Activated CD4-positive, CD25-positive, alpha-beta regulatory T cell treated with anti-CD3 and anti-CD28 coated beads, Interleukin-2, amount 50 U/mL, for 24 hours (primary cell): ENCODE results near the gene PIK3C2A.
A peak's percentile ranks its signal among the peaks of the same experiment; 100 is the strongest.
"Not testable (repeated sequence)": the region's sequence is repeated elsewhere in the genome, so short reads cannot be mapped to it uniquely, and the experiment has no call there.

ENCODE experiments used
- ATAC-seq, 2 donors: fragments of 150-1000 bp; cut with Tn5 transposase; one replicate each; pipeline ENCODE4 v1.10.0; 2021; ENCODE audit warnings: mild to moderate bottlenecking in 1 of 2, moderate library complexity in 1 of 2

PIK3C2A gene, protein sequence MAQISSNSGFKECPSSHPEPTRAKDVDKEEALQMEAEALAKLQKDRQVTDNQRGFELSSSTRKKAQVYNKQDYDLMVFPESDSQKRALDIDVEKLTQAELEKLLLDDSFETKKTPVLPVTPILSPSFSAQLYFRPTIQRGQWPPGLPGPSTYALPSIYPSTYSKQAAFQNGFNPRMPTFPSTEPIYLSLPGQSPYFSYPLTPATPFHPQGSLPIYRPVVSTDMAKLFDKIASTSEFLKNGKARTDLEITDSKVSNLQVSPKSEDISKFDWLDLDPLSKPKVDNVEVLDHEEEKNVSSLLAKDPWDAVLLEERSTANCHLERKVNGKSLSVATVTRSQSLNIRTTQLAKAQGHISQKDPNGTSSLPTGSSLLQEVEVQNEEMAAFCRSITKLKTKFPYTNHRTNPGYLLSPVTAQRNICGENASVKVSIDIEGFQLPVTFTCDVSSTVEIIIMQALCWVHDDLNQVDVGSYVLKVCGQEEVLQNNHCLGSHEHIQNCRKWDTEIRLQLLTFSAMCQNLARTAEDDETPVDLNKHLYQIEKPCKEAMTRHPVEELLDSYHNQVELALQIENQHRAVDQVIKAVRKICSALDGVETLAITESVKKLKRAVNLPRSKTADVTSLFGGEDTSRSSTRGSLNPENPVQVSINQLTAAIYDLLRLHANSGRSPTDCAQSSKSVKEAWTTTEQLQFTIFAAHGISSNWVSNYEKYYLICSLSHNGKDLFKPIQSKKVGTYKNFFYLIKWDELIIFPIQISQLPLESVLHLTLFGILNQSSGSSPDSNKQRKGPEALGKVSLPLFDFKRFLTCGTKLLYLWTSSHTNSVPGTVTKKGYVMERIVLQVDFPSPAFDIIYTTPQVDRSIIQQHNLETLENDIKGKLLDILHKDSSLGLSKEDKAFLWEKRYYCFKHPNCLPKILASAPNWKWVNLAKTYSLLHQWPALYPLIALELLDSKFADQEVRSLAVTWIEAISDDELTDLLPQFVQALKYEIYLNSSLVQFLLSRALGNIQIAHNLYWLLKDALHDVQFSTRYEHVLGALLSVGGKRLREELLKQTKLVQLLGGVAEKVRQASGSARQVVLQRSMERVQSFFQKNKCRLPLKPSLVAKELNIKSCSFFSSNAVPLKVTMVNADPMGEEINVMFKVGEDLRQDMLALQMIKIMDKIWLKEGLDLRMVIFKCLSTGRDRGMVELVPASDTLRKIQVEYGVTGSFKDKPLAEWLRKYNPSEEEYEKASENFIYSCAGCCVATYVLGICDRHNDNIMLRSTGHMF (N-terminal part only)

DNA sequence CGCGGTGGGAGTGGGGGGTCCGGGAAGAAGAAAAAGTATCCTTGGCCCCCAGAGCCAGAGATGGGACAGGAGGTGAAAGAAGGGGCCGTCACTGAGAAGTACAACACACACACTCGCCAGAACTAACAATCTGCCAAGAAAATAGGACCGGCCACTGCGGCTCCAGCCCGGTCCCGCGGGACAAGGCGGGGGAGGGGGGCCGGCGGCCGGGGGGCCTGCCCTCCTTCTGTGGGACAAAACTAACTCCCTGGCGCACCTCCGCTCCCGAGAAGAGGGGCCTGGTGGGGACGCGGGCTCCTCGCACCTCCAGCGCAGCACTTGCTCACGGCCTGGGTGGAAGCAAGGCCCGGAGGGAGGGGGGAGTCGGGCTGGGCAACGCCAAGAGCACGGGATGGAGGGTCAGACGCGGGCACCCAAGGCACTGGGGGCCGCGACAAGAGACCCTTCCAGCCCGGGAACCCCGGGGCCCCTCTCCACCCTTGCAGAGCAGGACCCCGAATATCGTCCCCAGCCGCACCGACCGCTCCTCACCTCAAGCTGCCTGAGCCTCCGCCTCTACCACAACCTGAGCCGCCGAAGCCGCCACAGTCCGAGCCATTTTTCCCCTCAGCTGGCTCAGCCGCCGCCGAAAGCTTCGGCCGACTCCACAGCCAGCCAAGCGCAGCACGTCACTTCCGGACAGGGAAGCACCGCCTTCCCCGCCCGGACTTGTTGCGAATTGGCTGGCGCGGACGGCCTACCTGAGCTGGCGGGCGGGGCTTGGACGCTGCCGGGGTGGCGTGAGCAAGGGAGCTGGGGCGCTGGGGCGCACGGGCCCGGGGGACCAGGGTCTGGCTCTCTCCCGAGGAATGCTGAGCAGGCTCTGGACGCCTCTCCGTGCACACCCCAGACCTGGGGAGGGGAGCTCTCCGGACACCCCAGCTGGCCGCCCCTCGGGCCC is at the start of gene PIK3C2A:
PIK3C2A (minus strand) TSS at position 670 of the 940 bp plus-strand sequence. CDS start 38,245 bp downstream, outside the sequence.
- ATAC-seq = peak; percentile 98

DNA sequence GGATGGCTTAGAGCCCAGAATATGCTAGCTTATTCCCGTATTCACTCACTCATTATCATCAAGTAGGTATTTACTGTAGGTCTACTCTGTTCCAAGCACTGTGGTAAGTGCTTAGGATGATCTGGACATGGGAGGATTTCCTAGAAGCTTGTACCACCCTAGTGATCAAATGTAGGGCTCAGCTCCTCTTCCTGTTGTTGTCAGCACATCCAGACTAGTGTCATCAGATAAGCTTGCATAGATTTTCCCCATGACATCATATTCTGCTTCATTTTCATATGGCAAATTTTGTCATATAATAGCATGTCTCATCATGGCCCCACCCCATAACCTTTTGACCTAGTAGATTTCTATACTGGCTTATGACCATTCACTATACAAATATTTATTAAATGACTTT is 49.4 kb upstream of the PIK3C2A start:
- ATAC-seq = peak; percentile 25 to 44

DNA sequence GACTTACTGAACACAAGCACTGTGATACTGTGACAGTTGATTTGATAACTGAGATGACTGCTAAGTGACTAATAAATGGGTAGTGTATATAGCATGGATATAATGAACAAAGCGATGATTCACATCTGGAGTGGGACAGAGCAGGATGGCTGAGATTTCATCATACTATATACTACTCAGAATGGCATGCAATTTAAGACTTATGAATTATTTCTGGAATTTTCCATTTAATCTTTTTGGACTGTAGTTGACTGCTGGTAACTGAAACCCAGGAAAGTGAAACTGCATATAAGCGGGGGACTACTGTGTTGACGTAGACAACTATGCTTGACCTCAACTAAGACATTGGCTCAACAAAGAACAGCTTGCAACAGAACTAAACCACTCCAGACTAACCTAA is 48.7 kb upstream of the PIK3C2A start:
- ATAC-seq = peak; percentile 84 to 86

DNA sequence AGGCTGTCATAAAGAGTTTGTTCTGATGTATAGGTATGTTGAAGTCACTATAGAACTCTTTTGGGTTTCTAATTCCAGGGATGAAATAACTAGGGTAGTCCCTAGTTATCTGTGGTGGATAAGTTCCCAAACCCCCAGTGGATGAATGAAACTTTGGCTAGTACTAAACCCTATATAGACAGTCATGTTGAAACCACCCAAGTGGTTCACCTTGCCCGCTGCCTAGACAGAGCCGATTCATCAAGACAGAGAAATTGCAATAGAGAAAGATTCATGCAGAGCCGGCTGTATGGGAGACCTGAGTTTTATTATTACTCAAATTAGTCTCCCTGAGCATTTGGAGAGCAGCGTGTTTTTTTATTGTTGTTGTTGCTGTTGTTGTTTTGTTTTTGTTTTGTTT is 44.9 kb upstream of the PIK3C2A start:
- no peak for ATAC-seq

DNA sequence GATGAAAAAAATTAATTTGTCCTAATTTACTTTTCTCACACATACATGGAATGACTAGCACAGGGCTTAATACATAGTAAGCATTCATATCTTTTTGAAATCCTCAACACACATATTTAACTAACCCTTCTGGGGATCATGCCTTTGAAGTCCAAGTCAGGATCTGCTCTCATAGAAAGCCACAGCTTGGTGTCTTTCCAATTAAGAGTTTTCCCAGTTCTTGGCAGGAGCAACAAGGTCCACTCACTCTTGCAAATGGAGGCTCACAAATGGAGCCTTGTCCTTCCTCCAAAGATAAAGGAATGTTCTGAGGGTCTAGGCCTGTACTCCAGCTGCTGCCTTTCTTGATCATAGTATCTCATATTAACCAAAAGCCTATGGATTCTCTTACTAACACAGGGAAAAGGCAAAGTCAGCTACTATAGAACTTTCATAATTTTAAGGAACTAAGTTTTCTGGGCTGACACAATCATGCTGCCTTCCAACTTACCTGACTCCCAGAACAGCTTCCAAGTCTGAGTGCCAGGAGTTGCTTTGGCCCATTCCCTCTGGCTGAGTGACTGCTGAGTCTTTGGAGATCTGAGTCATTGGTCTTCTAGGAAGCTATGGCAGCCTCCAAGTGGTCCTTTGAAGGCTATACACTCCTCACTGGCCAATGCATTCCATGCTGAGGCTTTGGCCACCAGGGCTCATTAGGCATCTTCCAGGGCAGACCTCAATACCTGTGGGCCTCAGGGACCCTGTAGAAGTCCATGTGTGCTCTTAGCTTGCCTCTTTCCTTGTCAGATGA is 43.0 kb upstream of the PIK3C2A start:
- ATAC-seq = no peak

DNA sequence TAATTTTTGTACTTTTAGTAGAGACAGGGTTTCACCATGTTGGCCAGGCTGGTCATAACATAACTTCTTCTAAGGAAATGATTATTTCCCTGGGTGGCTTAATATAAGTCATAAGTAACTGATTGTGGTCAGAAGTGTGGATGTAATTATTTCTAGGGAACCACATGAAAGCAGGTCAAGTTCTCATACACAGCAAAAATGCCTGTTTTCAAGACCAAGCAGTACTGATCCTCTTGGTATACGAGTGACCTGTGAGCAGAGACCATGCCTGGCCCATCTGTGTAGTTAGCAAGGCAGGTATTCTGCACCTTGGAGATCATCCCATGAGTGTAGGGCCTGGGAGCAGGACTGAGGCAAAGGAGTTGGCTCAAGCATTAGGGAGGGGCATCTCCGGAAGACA is 36.3 kb upstream of the PIK3C2A start:
- peak in 1 of 2 donors; percentile 65 for ATAC-seq

DNA sequence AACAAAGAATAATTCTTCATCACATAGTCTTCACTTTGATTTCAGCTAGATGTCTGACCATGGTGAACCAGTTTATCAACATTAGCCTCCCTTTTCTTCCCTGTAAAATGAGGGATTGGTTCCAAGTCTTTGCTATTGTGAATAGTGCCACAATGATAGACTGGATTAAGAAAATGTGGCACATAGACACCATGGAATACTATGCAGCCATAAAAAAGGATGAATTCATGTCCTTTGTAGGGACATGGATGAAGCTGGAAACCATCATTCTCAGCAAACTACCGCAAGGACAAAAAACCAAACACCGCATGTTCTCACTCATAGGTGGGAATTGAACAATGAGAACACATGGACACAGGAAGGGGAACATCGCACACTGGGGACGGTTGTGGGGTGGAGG is 35.2 kb upstream of the PIK3C2A start:
- not testable (repeated sequence) for ATAC-seq

DNA sequence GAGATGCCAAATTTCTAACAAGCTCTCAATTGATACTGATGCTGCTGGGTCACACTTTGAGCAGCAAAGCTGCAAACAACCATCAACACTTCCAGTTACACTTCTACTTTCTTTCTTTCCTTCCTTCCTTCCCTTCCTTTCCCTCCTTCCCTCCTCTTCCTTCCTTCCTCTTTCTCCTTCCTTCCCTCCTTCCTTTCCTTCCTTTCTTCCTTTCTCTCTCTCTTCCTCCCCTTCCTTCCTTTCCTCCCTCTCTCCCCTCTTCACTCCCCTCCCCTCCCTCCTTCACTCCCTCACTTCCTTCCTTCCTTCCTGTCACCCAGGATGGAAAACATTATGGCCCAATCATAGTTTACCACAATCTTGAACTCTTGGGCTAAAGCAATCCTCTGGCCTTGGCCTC is 33.0 kb upstream of the PIK3C2A start:
- no peak for ATAC-seq

DNA sequence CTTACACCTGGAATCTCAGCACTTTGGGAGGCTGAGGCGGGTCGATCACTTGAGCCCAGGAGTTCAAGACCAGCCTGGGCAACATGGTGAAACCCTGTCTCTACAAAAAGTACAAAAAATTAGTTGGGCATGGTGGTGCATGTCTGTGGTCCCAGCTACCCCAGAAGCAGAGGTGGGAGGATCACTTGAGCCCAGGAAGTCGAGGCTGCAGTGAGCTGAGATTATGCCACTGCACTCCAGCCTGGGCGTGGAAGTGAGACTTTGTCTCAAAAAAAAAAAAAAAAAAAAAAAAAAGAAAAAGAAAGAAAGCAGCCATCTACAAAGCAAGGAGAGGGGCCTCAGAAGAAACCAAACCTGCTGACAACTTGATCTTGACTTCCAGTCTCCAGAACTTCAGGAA is 32.1 kb upstream of the PIK3C2A start:
- ATAC-seq = not testable (repeated sequence)

DNA sequence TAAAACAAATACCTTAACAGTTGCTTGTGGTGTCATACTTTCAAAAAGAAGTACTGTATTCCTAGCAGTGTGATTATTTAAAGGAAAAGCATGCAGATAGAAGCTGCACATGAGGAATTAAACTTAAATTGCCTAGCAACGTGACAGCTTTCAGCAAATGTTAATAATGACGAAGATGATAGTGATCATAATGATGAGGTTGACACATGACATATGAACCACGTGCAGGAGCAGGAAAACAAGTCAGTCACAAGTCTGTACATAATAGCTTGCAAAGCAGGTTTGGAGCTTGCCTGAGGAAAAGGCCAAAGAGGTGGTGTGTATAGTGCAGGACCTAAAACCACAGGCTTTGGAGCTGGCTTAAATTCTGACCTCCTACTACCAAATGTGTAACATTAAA is 30.6 kb upstream of the PIK3C2A start:
- no peak for ATAC-seq

DNA sequence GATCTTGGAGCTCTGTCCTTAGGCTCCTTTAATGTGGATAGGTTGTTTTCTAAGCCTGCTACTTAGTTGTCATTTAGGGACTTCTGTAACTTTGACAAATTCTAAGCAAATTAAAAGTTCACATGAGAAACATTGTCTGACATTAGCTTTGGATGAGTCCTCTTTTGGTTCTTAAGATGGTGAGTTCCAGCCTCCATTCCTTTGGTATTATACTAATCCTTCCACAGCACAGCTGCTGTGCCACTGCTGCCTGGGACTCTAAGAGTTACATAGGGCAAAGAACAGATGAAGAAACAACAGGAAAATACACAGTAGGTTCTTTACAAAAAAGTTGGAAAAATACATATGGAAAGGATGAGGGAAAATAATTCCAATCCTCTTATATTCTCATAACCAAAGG is 25.3 kb upstream of the PIK3C2A start:
- ATAC-seq = no peak

DNA sequence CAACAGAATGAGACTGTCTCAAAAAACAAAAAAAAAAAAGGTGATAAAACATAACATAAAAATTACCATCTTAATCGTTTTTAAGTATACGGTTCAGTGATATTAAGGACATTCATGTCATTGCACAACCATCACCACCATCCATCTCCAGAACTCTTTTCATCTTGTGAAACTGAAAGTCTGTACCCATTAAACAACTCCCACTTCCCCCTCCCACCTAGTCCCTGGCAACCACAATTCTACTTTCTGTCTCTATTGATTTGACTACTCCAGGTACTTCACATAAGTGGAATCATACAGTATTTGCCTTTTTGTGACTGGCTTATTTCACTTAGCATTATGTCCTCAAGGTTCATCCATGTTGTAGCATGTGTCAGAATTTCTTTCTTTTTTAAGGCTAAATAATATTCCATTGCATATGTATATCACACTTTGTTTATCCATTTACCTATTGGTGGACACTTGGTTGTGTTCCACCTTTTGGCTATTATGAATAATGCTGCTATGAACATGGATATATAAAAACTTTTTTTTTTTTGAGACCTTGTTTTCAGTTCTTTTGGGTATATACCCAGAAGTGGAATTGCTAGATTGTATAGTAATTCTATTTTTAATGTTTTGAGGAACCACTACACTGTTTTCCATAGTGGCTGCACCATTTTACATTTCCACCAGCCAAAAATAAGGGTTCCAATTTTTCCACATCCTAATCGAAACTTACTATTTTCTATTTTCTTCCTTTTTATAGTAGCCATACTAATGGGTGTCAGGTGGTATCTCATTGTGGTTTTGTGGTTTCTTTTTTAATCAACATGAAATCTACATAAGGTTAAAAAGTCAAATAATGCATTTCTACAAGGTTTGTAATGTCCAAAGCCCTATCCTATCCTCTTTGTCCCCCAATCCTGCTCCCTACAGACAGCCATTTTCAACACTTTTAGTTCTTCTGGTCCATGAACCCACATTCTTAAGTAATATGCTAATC is 23.4 kb upstream of the PIK3C2A start:
- peak; percentile 89 for ATAC-seq

DNA sequence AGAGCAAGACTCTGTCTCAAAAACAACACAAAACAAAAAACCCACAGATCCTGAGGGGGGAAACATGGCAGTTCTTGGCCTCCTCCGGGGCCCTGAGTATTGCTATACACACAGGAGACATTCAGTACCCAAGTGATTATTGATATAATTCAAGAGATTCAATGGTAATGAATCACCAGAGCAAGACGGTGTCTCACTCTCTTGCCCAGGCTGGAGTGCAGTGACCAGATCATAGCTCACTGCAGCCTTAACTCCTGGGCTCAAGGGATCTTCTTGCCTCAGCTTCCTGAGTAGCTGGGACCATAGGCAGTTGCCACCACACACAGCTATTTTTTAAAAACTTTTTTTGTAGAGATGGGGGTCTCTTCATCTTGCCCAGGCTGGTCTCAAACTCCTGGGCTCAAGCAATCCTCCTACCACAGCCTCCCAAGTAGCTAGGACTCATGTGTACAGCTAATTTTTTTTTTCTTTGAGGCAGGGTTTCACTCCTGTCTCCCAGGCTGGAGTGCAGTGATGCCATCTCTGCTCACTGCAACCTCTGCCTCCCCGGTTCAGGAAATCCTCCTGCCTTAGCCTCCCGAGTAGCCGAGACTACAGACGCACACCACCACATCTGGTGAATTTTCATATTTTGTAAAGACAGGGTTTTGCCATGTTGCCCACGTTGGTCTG is 21.8 kb upstream of the PIK3C2A start:
- ATAC-seq = no peak

DNA sequence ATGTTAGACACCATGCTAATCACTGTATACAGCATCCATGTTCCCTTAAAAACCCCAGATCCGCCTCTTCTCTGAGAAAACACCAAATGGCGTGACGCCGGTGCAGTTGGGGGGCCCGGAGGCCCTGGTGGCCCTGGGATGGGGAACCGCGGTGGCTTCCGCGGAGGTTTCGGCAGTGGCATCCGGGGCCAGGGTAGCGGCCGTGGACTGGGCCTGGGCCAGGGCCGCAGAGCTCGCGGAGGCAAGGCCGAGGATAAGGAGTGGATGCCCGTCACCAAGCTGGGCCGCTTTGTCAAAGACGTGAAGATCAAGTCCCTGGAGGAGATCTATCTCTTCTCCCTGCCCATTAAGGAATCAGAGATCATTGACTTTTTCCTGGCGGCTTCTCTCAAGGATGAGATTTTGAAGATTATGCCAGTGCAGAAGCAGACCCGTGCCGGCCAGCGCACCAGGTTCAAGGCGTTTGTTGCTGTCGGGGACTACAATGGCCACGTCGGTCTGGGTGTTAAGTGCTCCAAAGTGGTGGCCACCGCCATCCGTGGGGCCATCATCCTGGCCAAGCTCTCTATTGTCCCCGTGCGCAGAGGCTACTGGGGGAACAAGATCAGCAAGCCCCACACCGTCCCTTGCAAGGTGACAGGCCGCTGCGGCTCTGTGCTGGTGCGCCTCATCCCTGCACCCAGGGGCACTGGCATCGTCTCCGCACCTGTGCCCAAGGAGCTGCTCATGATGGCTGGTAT is 20.6 kb upstream of the PIK3C2A start:
- ATAC-seq = not testable (repeated sequence)

DNA sequence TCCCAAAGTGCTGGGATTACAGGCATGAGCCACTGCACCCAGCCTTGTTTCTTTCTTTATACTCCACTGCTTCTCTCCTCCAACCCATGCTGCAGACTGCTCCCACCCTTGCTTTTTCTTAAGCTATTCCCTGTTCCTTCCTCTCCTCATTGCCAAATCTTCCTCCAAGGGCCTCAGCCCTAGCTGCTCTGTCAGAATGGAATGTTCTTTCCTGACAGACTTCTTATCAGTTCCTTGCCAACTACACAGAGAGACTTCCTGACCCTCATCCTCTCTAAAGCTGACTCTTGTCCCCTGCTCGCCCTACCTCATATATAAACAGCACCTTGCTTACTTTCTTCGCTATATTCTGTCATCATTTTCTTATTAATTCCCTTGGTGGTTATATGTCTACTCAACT is 16.9 kb upstream of the PIK3C2A start:
- no peak for ATAC-seq

DNA sequence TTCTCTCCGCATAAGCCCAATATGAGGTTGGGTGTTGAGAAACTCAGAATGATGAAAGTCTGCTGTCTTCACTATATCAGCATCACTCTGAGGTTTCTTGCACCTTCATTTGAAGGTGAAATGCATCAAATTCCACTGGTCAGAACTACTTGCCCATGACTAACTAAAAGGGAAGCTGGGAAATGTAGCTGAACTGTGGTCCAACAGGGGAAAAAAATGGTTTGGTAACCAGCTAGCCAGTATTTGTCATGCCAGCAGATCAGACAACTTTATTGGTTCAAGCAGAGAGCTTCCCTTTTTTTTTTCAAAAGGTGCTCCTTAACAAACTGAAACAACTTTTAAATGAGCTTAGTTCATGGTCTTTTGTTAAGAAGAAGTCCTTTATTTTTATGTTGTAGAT is 14.2 kb upstream of the PIK3C2A start:
- ATAC-seq = no peak

DNA sequence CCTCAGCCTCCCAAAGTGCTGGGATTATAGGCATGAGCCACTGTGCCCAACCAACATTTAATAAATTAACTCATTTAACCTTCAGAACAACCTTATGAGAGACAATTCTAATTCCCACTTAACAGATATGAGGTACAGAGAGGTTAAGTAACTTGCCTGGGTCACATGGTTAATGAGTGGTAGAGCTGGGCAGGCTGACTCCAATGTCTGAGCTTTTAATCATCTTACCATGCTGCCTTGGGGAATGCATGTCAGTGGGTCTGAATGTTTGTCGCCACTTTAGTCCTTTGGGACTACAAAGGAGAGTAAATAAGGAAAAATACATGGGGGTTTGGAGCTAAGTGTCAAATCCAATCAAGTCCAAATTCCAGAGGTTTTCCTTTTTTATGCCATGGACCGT is 11.2 kb upstream of the PIK3C2A start:
- ATAC-seq = no peak

DNA sequence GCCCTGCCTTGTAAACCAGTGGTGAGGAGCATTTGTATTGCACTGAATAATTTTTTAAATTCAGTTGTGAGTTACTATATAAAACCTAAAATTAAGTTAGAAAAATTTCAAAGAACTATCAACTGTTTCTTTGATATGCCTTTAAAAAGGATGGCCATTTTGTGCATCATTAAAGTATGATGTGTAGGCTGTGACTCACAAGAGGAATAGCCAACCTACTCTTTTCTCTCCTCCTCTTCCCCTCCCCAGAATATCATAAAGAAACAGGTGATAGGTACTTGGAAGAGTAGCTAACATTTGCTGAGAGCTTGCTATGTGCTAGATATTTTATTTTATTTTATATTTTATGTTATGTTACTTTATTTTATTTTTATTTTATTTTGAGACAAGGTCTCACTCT is 10.6 kb upstream of the PIK3C2A start:
- ATAC-seq = no peak
